ENCODE measurements around the gene IRX6. TPM values are rescaled to one million over a fixed set of nuclear protein-coding genes. Genes with fewer than 3 reads are reported as not detected.

IRX6 gene
- total RNA-seq, 1 experiment from 2014 or later, result not detected

DNA sequence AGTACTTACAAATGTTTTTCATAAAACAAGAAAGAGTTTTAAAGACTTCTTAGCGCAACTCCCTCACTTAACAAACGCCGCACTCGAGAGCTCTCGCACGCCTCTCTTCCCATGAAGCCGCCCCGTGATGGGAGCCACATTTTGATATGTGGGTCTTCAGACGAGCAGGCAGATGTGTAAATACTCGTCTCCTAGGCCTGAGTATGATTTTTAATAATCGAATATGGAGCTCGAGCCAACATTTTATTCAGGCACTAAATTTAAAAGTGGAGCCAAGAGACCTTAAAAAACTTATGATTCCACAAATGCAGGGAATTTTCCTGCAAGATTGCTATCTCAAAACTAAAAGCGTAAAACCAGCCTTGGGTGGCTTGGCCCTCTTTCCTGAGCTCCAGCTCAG is 55.4 kb downstream of the IRX6 start:
- no peak overlapping the region for H3K4me3 Mint-ChIP-seq (ENCODE audit: unreplicated experiment)
- no peaks in the 10 kb centered on the region for H3K4me1 Mint-ChIP-seq (ENCODE audit: insufficient read depth, unreplicated experiment)
- no peak for DNase-seq (ENCODE audit: unreplicated experiment)
- no peak overlapping the region for H3K27ac Mint-ChIP-seq (ENCODE audit: low read depth, unreplicated experiment)
- TF ChIP-seq, protein P1, sequence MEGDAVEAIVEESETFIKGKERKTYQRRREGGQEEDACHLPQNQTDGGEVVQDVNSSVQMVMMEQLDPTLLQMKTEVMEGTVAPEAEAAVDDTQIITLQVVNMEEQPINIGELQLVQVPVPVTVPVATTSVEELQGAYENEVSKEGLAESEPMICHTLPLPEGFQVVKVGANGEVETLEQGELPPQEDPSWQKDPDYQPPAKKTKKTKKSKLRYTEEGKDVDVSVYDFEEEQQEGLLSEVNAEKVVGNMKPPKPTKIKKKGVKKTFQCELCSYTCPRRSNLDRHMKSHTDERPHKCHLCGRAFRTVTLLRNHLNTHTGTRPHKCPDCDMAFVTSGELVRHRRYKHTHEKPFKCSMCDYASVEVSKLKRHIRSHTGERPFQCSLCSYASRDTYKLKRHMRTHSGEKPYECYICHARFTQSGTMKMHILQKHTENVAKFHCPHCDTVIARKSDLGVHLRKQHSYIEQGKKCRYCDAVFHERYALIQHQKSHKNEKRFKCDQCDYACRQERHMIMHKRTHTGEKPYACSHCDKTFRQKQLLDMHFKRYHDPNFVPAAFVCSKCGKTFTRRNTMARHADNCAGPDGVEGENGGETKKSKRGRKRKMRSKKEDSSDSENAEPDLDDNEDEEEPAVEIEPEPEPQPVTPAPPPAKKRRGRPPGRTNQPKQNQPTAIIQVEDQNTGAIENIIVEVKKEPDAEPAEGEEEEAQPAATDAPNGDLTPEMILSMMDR (IDR thresholded peaks at IDR 0.05; ENCODE audit: unreplicated experiment), result no peak
- CTCF ChIA-PET, result interaction anchor here (0.6 to 1.0 kb wide), 2 partner anchors 18 to 85 kb away, joined by 3 to 5 read pairs; no protein-coding TSS in a partner anchor
- POLR2A ChIA-PET, result interaction anchor here (0.6 to 1.5 kb wide), 3 partner anchors 12 to 99 kb away, joined by 3 to 5 read pairs (median 4); no protein-coding TSS in a partner anchor
- H3K27me3 Mint-ChIP-seq (ENCODE audit: insufficient read depth, unreplicated experiment), result no peaks in the 10 kb centered on the region
- no peaks in the 10 kb centered on the region for H3K36me3 Mint-ChIP-seq (ENCODE audit: insufficient read depth, unreplicated experiment)
- intact Hi-C loops (cut with micrococcal nuclease), result no loop called here
- BruUV-seq (replicated peaks), result no TSS peak
- H3K9me3 Mint-ChIP-seq (ENCODE audit: unreplicated experiment), result no peaks in the 10 kb centered on the region

DNA sequence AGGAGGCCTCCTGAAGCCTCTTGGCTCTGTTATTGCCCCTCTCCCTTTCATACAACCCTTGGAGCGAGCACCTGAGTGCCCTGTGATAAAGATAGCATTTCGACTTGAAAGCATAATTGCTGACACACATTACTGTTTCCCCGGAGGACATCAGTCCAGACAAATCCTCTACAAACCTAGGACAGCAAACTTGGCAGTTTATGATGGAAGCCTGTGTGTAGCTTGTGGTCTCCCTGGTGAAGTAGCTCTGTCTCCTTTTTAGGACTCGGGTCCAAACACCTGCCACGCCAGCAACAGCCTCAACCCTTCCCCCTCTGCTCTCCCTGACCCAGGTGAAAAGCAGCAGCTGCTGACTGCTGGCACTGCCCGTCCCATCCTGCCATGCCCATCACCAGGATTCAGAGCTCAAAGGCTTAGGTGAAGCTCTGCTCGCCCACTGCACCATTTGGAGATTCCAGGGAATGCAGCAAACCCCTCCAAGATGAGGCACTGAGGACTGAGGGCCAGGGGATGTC is 55.9 kb downstream of the IRX6 start:
- Mint-ChIP-seq H3K4me1 (ENCODE audit: insufficient read depth, unreplicated experiment) (no peaks in the 10 kb centered on the region), H3K27ac (ENCODE audit: low read depth, unreplicated experiment) (no peak overlapping the region), H3K4me3 (ENCODE audit: unreplicated experiment) (no peak overlapping the region), H3K36me3 (ENCODE audit: insufficient read depth, unreplicated experiment) (no peaks in the 10 kb centered on the region), H3K9me3 (ENCODE audit: unreplicated experiment) (no peaks in the 10 kb centered on the region), H3K27me3 (ENCODE audit: insufficient read depth, unreplicated experiment) (no peaks in the 10 kb centered on the region)
- POLR2A ChIA-PET, result interaction anchor here (0.6 to 1.5 kb wide), 3 partner anchors 11 to 99 kb away, joined by 3 to 5 read pairs (median 4); no protein-coding TSS in a partner anchor
- DNase-seq (ENCODE audit: unreplicated experiment), result no peak
- CTCF ChIA-PET, result interaction anchor here (0.6 to 1.0 kb wide), 3 partner anchors 19 to 85 kb away, joined by 3 to 5 read pairs (median 3); no protein-coding TSS in a partner anchor
- TF ChIP-seq, protein P1 (IDR thresholded peaks at IDR 0.05; ENCODE audit: unreplicated experiment), result no peak
- no TSS peak for BruUV-seq (replicated peaks)
- intact Hi-C loops (cut with micrococcal nuclease), result no loop called here

Other genes with a start within 250 kb of the IRX6 start
- 3.3 and 3.7 TPM in 2 replicates for gene MMP2, start 155.0 kb downstream of the IRX6 start, total RNA-seq (2022)
- 10.7 and 11.7 TPM in 2 replicates for gene LPCAT2, start 184.9 kb downstream of the IRX6 start, total RNA-seq (2022)
- gene CAPNS2, start 242.5 kb downstream of the IRX6 start, total RNA-seq (2022), result 0.30 and 0.32 TPM in 2 replicates